K562 (cell line): ENCODE results near the gene DPF1. TPM values are rescaled to one million over a fixed set of nuclear protein-coding genes. Genes with fewer than 3 reads are reported as not detected.

Experiments
- AFF1 ChIP-seq, 2 experiments: fragments of 450-650 bp; IDR thresholded peaks; 2 replicates each; pipeline ENCODE4 v1.6.1; 2018; ENCODE audit warnings: mild to moderate bottlenecking in 2 of 2, low read depth in 1 of 2; ENCODE audit not compliant: partially characterized antibody in 2 of 2
- FOXK2 ChIP-seq, 2 experiments: fragments of 450-650 bp; IDR thresholded peaks in 1 of 2; conservative IDR thresholded peaks in 1 of 2; 2 replicates each; pipeline ENCODE4 v1.6.1; 2016; ENCODE audit warnings: low read depth in 2 of 2, mild to moderate bottlenecking in 1 of 2
- HLTF ChIP-seq: fragments of 450-650 bp; IDR thresholded peaks from 2 replicates; pipeline ENCODE4 v1.6.1; 2016
- NONO ChIP-seq, 2 experiments: fragments of 200-400 bp in 1 of 2; fragments of 450-650 bp in 1 of 2; formaldehyde crosslinking in 1 of 2; IDR thresholded peaks; 2 replicates each; pipeline ENCODE4 v1.6.1; 2017; ENCODE audit warnings: low read depth in 2 of 2, mild to moderate bottlenecking in 2 of 2, moderate library complexity in 2 of 2, low read length in 1 of 2
- RAD21 ChIP-seq, 2 experiments: fragments of 250-450 bp in 1 of 2; fragments of 450-650 bp in 1 of 2; sonication (Bioruptor Pico) in 1 of 2; formaldehyde crosslinking in 1 of 2; IDR thresholded peaks in 1 of 2; conservative IDR thresholded peaks in 1 of 2; 2 replicates each; pipeline versions ENCODE4 v1.4.0 to v1.8.0; 2020 to 2022; ENCODE audit warnings: mild to moderate bottlenecking in 2 of 2, moderate library complexity in 1 of 2
- SIRT6 ChIP-seq: IDR thresholded peaks from one replicate; pipeline ENCODE4 v1.6.1; 2012; ENCODE audit warnings: low read depth, mild to moderate bottlenecking, control low read depth, inconsistent platforms, low read length, moderate library complexity
- SUPT5H ChIP-seq: fragments of 450-650 bp; IDR thresholded peaks from 2 replicates; pipeline ENCODE4 v1.6.1; 2016
- ZNF740 ChIP-seq, 3 experiments: fragments of 200-800 bp in 1 of 3; sonication (Bioruptor generic) in 1 of 3; sonication (generic) in 1 of 3; formaldehyde crosslinking in 1 of 3; IDR thresholded peaks; 2 replicates each; pipeline versions ENCODE4 v1.6.1 to v1.8.0; 2016 to 2022; ENCODE audit warnings: mild to moderate bottlenecking in 2 of 3, missing compliant biosample characterization in 2 of 3, missing genetic modification characterization in 2 of 3, missing genetic modification reagents in 1 of 3
- polyA plus RNA-seq, 8 experiments: library from polyadenylated mRNA; depleted of rRNA in 4 of 8; stranded (reverse) in 5 of 8; unstranded in 3 of 8; fragments of >200 nt; fragmentation: Nextera tagmentation in 2 of 8; fragmentation: Illumina TruSeq in 1 of 8; extraction: Ambion mirVana in 2 of 8; extraction: Trizol in 1 of 8; gene quantifications; 2 replicates each; pipeline versions ENCODE4 v1.2.1 to v1.2.3, GENCODE V29; 2011 to 2014; ENCODE audit warnings: inconsistent platforms in 1 of 8, missing spikeins in 1 of 8
- total RNA-seq, 7 experiments: library from RNA; depleted of rRNA in 6 of 7; stranded (reverse); fragments of >200 nt in 6 of 7; fragmentation: Illumina TruSeq in 2 of 7; extraction: Trizol in 2 of 7; gene quantifications; 2 replicates each; pipeline versions ENCODE4 v1.2.1 to v1.2.3, GENCODE V29; 2011 to 2021; ENCODE audit warnings: low replicate concordance in 1 of 7

The DPF1 gene
- total and polyA plus RNA-seq, 9 of the 15 experiments (the other 6 are each of a cell fraction or from before 2014, with no cell fraction given) = 0.10 to 5.7 (median 3.1) TPM

GRCh38 chr19:38255383-38256014 lies 31.5 kb upstream of the DPF1 start (continued):
- TF ChIP-seq AFF1 (IDR thresholded peaks at IDR 0.05; ENCODE audit: low read depth in 1 of 2, partially characterized antibody in 2 of 2) (no peak), NONO (IDR thresholded peaks at IDR 0.05; ENCODE audit: low read depth in 2 of 2, low read length in 1 of 2) (no peak), SIRT6 (no peak), HLTF (no peak; the same call in 1 of the 2 replicates), FOXK2 (conservative IDR thresholded peaks at IDR 0.05 in 1 of 2, IDR thresholded peaks at IDR 0.05 in 1 of 2; ENCODE audit: low read depth in 2 of 2) (no peak), ZNF740 (CRISPR knock-in tag; IDR thresholded peaks at IDR 0.05) (peak; percentile 76), ZNF740 (tag; IDR thresholded peaks at IDR 0.05) (peak in 1 of 2 experiments; percentile 58; a peak in 1 of 4 replicates), RAD21 (CRISPR knock-in tag; conservative IDR thresholded peaks at IDR 0.05 in 1 of 2, IDR thresholded peaks at IDR 0.05 in 1 of 2) (no peak), SUPT5H (no peak)
